GM19455 (cell line): ENCODE data around the gene HOGA1.
"Not testable (repeated sequence)": the region's sequence is repeated elsewhere in the genome, so short reads cannot be mapped to it uniquely, and the experiment has no call there.

Source experiments
- ATAC-seq: cut with Tn5 transposase; IDR thresholded peaks from one replicate; pipeline ENCODE4 v1.9.1; 2021; ENCODE audit not compliant: unreplicated experiment

The HOGA1 gene

DNA sequence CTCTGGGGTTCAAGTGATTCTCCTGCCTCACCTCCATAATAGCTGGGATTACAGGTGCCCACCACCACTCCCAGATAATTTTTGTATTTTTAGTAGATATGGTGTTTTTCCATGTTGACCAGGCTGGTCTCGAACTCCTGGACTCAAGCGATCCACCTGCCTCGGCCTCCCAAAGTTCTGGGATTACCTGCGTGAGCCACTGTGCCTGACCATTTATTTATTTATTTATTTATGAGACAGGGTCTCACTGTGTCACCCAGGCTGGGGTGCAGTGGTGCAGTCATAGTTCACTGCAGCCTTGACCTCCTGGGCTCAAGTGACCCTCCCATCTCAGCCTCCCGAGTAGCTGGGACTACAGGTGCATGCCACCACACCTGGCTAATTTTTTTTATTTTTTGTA lies 29.9 kb upstream of the HOGA1 start:
- ATAC-seq = not testable (repeated sequence)

- not testable (repeated sequence) for ATAC-seq
These were observed 28.6 kb upstream of the HOGA1 start for GRCh38 chr10:97555541-97555940.

GRCh38 chr10:97560731-97561381 lies 23.3 kb upstream of the HOGA1 start:
- not testable (repeated sequence) for ATAC-seq

DNA sequence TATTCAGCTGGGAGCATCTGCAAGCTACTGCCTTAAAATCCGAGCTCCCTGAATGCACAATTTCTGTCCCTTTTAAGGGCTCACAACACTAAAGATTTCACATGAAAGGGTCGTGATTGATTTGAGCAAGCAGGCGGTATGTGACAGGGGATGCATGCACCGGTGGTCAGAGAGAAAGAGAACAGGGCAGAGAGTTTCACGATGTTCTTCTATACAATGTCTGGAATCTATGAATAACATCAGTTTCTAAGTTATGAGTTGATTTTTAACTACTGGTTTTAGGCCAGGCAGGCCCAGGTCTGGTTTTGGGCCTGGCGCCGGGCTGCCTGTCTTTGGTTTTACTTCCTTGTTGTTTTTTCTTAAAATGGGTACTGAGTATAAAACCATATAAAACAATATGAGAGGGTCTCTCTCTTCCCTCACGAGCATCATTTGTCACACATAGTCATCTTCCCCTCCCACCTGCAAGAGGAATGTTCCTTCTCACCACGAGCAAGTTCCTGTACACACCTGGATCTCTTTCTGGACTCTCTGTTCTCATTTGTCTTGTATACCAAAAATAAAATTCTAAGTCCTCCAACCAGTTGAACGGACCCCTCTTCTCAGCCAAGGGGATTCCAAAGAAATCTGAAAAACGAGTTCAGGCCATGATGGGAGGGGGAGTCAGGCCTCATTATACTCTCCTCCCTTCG lies 22.7 kb upstream of the HOGA1 start:
- not testable (repeated sequence) for ATAC-seq

DNA sequence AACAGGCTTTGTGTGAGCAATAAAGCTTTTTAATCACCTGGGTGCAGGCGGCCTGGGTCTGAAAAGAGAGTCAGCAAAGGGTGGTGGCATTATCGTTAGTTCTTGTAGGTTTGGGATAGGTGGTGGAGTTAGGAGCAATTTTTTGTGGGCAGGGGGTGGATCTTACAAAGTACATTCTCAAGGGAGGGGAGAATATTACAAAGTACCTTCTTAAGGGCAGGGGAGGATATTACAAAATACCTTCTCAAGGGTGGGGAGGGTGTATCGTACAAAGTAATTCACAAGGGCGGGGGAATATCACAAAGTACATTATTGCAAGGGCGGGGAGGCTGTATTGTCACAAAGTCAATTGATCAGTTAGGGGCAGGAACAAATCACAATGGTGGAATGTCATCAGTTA lies 21.9 kb upstream of the HOGA1 start:
- ATAC-seq = not testable (repeated sequence)

DNA sequence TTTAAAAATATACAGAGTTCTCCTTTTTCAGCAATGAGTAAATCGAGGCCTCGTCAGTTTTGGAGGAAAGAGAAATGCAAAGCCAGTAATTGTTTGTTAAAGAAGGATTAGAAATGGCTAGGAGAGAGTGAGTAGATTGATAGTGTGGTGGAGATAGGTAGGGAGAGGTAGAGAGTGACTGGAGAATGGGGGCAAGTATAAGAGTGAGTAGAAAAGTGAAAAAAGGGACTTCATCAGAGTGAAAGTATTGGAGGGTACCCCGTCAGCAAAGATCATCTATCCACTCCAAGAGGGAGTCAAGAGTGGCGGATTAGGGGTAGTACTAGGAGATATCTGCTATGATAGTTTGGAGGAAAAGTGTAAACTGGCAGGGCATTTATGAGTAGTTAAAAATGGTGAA lies 20.9 kb upstream of the HOGA1 start:
- no peak for ATAC-seq

DNA sequence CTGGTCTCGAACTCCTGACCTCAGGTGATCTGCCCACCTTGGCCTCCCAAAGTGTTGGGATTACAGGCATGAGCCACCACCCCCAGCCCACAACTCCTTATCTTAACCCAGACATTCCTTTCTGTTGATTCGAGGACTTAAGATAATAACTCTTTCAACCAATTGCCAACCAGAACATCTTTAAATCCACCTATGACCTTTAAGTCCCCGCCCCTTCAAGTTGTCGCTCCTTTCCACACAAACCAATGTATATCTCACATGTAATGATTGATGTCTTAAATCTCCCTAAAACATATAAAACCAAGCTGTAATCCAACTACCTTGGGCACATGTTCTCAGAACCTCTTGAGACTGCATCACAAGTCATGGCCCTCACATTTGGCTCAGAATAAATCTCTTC lies 19.4 kb upstream of the HOGA1 start:
- ATAC-seq = no peak

GRCh38 chr10:97566336-97566996 lies 17.7 kb upstream of the HOGA1 start:
- no peak for ATAC-seq

GRCh38 chr10:97567891-97568290 lies 16.3 kb upstream of the HOGA1 start:
- ATAC-seq = no peak

GRCh38 chr10:97570146-97570788 lies 13.9 kb upstream of the HOGA1 start:
- ATAC-seq = no peak

- ATAC-seq = no peak
These were observed 13.3 kb upstream of the HOGA1 start for GRCh38 chr10:97570789-97571471.

DNA sequence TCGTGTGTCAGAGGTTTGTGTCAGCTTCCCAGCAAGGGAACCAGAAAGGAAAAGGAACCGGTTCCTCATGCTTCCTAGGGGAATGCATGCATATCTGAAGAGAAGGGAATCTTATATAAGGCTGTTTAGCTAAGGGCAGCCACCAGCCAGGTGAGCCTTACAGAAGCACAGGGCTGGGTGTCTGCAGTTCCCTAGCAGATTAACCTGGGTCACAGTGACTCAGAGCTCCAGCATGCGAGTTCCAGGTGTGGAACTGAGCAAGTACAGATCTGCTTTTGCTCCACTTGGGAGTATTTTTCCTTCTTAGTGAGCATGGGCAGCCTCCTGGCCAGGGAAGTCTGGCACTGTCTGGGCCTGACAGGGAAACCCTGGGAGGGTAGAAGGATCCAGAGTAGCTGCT lies 12.6 kb upstream of the HOGA1 start:
- no peak for ATAC-seq

DNA sequence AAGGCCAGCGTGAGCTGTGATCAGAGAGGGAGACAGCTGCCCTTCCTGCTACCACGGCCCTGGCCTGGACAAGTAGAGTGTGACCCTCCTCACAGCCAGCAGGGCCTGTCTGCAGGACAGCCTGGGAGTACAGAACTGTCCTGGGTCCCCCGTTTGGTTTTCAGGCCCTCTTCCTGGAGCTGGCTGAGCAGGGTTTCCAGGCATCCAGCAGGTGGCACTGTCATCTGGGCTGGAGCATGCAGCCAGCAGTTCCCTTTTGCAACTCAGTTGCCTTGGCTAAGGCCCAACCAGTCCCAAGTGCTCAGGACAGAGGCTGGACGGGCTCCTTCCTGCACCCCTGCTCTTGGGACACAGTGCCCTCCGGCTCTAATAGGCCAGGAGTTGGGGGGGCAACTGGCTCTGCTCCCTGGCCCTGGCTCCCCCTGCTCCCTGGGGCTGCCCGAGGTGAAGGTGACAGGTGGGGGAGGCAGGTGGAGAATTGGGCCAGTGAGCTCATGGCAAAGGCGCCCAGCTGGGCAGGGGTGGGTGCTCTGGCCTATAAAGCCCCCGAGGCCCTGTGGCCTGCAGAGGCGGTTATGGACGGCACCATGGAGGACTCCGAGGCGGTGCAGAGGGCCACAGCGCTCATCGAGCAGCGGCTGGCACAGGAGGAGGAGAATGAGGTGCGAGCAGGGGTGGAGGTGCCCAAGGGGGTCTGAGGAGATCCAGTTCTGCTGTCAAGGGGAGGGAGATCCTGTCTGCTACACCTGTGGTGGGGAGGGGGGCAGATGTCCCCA lies 11.8 kb upstream of the HOGA1 start, which contains the start of gene ANKRD2:
Gene ANKRD2, plus strand, starts transcription at position 566 of the 776 bp plus-strand sequence. Its CDS starts 10 bp downstream, at position 576.
- no peak for ATAC-seq

DNA sequence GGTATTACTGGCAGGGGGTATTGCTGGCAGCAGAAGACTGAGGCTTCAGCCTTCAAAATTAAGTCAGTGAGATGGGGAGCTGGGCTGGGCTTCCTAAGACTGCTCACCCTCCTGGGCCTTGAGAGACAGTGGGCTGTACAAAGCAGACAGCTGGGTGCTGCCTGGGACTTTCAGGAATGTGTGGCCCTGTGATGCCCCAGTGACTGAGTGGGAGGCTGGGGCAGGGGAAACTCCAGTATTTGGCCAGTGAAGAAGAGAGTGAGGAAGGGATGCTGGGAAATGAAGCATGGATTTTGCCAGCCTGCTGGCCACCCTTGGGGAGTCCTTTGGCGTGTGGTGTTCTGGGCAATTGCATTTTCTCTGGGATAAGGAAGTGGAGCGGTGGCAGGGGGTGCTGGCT lies 11.2 kb upstream of the HOGA1 start:
- ATAC-seq = no peak

GRCh38 chr10:97573672-97574071 lies 10.5 kb upstream of the HOGA1 start:
- no peak for ATAC-seq

DNA sequence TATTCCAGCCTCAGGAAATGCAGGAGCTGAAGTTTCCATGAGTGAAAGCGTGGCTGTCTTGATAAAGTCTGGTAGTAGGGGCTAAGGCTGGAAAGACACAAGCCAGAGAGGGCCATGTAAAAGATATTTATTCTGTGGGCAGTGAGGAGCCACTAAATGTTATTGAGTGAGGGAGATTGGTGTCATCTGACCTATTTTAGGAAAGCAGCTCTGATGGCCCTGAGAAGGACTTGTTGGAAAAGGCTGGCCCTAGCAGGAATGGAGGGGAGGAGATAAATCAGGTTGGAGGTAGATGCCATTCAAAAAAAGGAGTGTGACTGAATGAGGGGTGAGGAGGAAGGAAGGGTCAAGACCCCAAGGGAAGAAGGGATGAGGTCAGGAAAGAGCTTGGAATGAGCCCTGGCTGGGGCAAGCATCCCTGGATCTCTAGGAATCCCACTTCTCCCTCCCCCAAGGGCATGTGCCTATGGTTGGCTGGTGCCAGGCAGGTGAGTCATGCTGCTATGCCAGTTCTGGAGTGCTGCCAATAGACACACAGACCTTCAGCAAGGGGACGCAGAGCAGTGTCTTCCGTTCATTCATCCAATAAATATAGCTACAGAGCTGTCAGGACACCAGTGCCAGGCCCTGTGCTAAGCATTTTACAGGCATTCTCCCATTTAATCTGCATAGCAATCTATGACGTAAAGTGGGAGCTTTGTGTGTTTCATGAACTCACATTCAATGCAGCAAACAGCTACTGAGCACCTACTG lies 9.6 kb upstream of the HOGA1 start:
- ATAC-seq = no peak

DNA sequence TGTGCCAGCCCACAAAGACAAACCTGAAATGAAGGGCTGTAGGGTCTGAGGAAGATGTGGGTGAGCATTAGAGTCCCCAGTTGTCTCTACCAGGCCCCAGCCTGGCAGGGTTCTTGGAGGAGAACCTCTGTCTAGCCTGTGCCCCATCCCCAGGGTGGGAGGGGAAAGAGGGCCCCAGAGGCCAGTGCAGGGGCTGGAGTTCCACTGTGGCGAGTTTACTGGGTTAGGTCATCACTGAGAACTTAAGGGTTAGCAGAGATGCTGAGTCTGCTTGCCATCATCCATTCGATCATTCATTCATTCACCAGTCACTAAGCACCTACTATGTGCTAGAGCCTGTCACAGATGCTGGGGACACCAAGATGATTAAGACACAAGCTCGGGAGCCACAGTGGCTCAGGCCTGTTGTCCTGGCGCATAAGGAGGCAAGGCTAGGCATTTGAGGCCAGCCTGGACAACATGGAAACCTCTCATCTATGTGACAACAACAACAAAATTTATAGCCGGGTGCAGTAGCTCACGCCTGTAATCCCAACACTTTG lies 9.0 kb upstream of the HOGA1 start:
- ATAC-seq = no peak

- ATAC-seq = not testable (repeated sequence)
These were observed 7.7 kb upstream of the HOGA1 start for GRCh38 chr10:97576487-97576886.

DNA sequence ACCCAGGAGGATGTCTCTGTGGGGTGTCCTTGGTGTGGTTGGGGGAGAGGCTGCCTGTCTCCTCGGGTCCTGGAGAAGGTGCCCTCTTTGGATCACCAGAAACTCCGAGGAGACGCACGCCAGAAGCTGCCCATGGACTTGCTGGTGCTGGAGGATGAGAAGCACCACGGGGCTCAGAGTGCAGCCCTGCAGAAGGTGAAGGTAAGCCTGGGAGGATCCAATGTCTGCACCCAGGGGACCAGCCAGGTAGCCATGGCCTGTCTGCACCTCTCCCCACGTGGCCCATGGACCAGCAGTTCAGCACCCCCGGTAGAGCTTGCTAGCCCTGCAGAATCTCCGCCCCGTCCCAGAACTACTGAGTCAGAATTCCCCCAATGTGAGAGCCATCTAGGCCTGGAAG lies 6.5 kb upstream of the HOGA1 start:
- no peak for ATAC-seq
